Occipital lobe (tissue), 2 donors: Measurements from ENCODE around the gene BEGAIN. TPM values are rescaled to one million over a fixed set of nuclear protein-coding genes. Genes with fewer than 3 reads are reported as not detected.

ENCODE experiments used
- small RNA-seq: library from RNA; depleted of rRNA; stranded (forward); fragments of <200 nt; gene quantifications from one replicate; pipeline ENCODE3, GENCODE V24; 2014
- total RNA-seq: library from RNA; depleted of rRNA; stranded (reverse); fragments of >200 nt; gene quantifications from one replicate; pipeline ENCODE4 v1.2.3, GENCODE V29; 2014

The BEGAIN gene
- total RNA-seq, 1 donor from 2014 or later: 8.1 TPM

Small RNA genes within 50 kb of the gene (small RNA-seq; reads per million reads assigned to genes)
- not detected for gene RN7SKP92

Other genes with a start within 250 kb of the BEGAIN start
- 16.5 TPM for gene WDR25, start 210.9 kb downstream of the BEGAIN start, total RNA-seq
- 0.31 TPM for gene DLK1, start 139.5 kb upstream of the BEGAIN start, total RNA-seq
- gene MEG3, start 238.7 kb upstream of the BEGAIN start, total RNA-seq: 92.5 TPM